GM12873 (cell line): ENCODE measurements around the gene BROX.

Experiments
- TF ChIP-seq, protein P1 (sequence below): IDR thresholded peaks from 2 replicates; pipeline ENCODE4 v1.5.1; 2012; ENCODE audit warnings: low read depth, mild to moderate bottlenecking, moderate library complexity, low read length, control low read depth; ENCODE audit not compliant: insufficient read depth; ENCODE audit errors: missing control alignments

BROX gene

DNA sequence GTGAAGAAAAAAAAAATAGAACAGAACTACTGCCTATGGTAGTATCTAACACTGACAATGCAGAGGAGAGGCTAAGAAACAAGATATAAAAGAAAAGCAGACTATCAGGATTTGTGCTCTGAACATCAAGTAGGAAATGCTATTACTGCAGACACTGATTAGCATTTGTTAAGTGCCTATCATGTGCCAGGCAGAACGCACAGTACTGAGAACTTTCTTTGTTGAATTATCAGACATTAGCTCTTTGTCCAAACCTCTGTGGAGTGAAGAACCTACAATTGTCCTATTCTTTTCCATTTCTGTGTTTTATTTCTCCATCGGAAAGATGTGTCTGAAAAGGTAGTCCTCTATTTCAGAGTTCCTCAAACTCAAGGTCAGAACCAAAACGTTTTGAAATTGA is 72.0 kb downstream of the BROX start:
- TF ChIP-seq, protein P1, sequence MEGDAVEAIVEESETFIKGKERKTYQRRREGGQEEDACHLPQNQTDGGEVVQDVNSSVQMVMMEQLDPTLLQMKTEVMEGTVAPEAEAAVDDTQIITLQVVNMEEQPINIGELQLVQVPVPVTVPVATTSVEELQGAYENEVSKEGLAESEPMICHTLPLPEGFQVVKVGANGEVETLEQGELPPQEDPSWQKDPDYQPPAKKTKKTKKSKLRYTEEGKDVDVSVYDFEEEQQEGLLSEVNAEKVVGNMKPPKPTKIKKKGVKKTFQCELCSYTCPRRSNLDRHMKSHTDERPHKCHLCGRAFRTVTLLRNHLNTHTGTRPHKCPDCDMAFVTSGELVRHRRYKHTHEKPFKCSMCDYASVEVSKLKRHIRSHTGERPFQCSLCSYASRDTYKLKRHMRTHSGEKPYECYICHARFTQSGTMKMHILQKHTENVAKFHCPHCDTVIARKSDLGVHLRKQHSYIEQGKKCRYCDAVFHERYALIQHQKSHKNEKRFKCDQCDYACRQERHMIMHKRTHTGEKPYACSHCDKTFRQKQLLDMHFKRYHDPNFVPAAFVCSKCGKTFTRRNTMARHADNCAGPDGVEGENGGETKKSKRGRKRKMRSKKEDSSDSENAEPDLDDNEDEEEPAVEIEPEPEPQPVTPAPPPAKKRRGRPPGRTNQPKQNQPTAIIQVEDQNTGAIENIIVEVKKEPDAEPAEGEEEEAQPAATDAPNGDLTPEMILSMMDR: no peak
